ENCODE data around the gene NTM. TPM values are rescaled to one million over a fixed set of nuclear protein-coding genes. Genes with fewer than 3 reads are reported as not detected.

NTM gene
- total RNA-seq, 1 donor from 2014 or later = not detected

GRCh38 chr11:131880976-131881375, 510.6 kb downstream of the NTM start:
- CTCF ChIA-PET = no interaction called here
- TF ChIP-seq CTCF (IDR thresholded peaks at IDR 0.05) = no peak
- POLR2A ChIA-PET = no interaction called here

GRCh38 chr11:131883332-131883731, 512.9 kb downstream of the NTM start:
- no peaks in the 10 kb centered on the region for H3K36me3 Mint-ChIP-seq (ENCODE audit: low read depth)
- H3K9me3 Mint-ChIP-seq = no peaks in the 10 kb centered on the region
- no peak for TF ChIP-seq CTCF (IDR thresholded peaks at IDR 0.05)
- ChIA-PET CTCF (no interaction called here), POLR2A (no interaction called here)
- no peaks in the 10 kb centered on the region for H3K27me3 Mint-ChIP-seq
- DNase-seq = no peak
- no peak overlapping the region for H3K27ac Mint-ChIP-seq
- H3K4me1 Mint-ChIP-seq = no peaks in the 10 kb centered on the region
- intact Hi-C loops (cut with micrococcal nuclease) = no loop called here
- no peak overlapping the region for H3K4me3 Mint-ChIP-seq
- ATAC-seq (ENCODE audit: low read depth) = no peak

More at GRCh38 chr11:131880976-131881375, 510.6 kb downstream of the NTM start:
- Mint-ChIP-seq H3K4me1 (no peaks in the 10 kb centered on the region), H3K27me3 (no peaks in the 10 kb centered on the region), H3K4me3 (no peak overlapping the region), H3K27ac (no peak overlapping the region), H3K9me3 (no peaks in the 10 kb centered on the region), H3K36me3 (ENCODE audit: low read depth) (no peaks in the 10 kb centered on the region)
- ATAC-seq (ENCODE audit: low read depth) (no peak), DNase-seq (no peak)
- intact Hi-C loops (cut with micrococcal nuclease) = no loop called here

GRCh38 chr11:131884461-131885073, 514.2 kb downstream of the NTM start:
- no peaks in the 10 kb centered on the region for H3K36me3 Mint-ChIP-seq (ENCODE audit: low read depth)
- TF ChIP-seq CTCF (IDR thresholded peaks at IDR 0.05) = no peak
- CTCF ChIA-PET = no interaction called here
- no peaks in the 10 kb centered on the region for H3K27me3 Mint-ChIP-seq
- no peaks in the 10 kb centered on the region for H3K4me1 Mint-ChIP-seq
- no peaks in the 10 kb centered on the region for H3K9me3 Mint-ChIP-seq
- POLR2A ChIA-PET = no interaction called here
- ATAC-seq (ENCODE audit: low read depth) (no peak), DNase-seq (no peak)
- H3K27ac Mint-ChIP-seq = no peak overlapping the region
- intact Hi-C loops (cut with micrococcal nuclease) = no loop called here
- no peak overlapping the region for H3K4me3 Mint-ChIP-seq

GRCh38 chr11:131885431-131885830, 515.0 kb downstream of the NTM start:
- ChIA-PET CTCF (no interaction called here), POLR2A (no interaction called here)
- no peaks in the 10 kb centered on the region for H3K27me3 Mint-ChIP-seq
- ATAC-seq (ENCODE audit: low read depth) (no peak), DNase-seq (no peak)
- H3K36me3 Mint-ChIP-seq (ENCODE audit: low read depth) = no peaks in the 10 kb centered on the region
- intact Hi-C loops (cut with micrococcal nuclease) = no loop called here
- no peak overlapping the region for H3K4me3 Mint-ChIP-seq
- no peak overlapping the region for H3K27ac Mint-ChIP-seq
- TF ChIP-seq CTCF (IDR thresholded peaks at IDR 0.05) = no peak
- no peaks in the 10 kb centered on the region for H3K4me1 Mint-ChIP-seq
- H3K9me3 Mint-ChIP-seq = no peaks in the 10 kb centered on the region

- no peaks in the 10 kb centered on the region for H3K27me3 Mint-ChIP-seq
- DNase-seq (no peak), ATAC-seq (ENCODE audit: low read depth) (no peak)
- intact Hi-C loops (cut with micrococcal nuclease) = no loop called here
- no peak overlapping the region for H3K4me3 Mint-ChIP-seq
- no peaks in the 10 kb centered on the region for H3K9me3 Mint-ChIP-seq
- H3K36me3 Mint-ChIP-seq (ENCODE audit: low read depth) = no peaks in the 10 kb centered on the region
- ChIA-PET POLR2A (no interaction called here), CTCF (no interaction called here)
- no peak overlapping the region for H3K27ac Mint-ChIP-seq
- H3K4me1 Mint-ChIP-seq = no peaks in the 10 kb centered on the region
- no peak for TF ChIP-seq CTCF (IDR thresholded peaks at IDR 0.05)
These were observed 515.8 kb downstream of the NTM start for GRCh38 chr11:131886201-131886600.
